Activated CD8-positive, alpha-beta memory T cell treated with anti-CD3 and anti-CD28 coated beads for 24 hours (primary cell): ENCODE measurements around the gene TNNI3K.

ENCODE experiments used
- DNase-seq: peaks from one replicate; pipeline ENCODE4 v3.0.0-alpha.2; 2020

The TNNI3K gene

DNA sequence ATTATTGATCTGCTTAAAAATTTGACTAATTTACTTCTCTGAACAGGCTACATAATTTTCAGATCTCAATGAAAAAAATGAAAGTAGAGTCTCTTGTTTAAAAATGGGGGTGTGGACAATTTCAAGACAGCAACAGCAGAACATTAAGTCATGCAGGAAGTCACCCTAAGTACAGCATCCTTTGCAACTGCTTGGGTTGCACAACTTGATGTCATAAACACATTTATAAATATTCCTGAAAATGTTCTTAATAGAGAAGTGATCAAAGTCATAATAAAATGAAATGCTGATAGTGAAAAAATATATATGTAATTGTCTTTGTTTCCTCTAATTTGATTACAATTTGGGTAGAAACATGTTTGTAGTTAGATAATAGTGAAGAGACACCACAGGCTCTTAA, 79.3 kb downstream of the TNNI3K start:
- no peak for DNase-seq

DNA sequence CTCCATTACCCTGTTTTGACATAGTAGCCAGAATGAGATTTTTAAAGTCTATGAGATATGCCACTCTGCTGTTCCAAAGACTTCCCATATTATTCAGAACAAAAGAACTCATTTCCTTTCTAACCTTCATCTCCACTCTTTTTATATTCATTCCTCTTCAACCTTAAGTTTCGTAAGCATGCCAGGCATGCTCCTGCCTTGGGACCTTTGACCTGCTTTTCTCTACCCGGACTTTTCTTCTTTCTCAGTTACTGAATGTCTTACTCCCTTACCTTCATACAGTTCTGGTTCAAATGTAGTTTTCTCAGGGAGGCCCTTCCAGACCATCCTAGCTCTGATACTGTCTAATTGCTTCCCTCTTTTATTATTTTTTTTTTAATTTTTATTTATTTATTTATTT, 81.1 kb downstream of the TNNI3K start:
- DNase-seq: no peak

DNA sequence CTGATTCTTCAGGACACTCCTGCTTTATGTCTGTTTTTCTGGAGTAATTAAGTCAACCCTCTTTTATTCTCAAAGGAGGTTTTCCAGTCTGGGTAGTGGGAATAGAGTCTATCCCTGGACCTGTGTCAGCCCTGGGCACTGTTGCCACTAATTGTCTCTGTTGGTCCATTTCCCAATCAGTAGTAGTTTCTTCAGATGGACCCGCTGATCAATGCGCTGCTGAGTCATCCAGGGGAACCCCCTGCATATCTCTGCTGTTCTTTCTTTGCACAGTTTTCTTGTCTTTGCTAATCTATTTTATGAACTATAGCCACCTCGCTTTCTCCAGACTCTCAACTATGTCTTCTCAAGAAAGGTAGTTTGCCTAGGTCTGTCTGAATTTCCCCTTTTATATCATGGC, 82.5 kb downstream of the TNNI3K start:
- DNase-seq: no peak

DNA sequence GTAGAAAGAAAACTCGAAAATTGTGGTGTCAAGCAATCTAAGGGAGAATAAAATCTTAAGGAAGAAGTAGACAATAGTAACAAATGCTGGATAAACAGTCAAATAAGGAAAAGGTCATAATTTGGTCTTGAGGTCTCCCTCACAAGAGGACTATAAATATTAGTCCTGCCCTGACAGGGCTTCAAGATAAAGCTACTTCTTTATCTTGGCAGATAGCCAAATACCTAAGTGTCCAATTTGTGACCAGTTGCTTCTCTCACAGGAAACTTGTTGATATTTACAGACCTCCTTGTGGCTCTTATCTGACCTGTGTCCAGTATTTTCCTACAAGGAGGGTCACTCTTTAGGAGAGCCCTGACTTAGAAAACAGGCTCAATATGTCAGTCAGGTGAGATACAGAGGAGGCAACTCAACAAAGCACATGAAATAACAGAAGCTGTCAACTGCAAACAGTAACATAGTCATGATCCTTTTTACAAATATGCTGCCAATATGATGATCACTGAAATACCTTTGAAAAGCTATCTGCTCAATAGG, 88.8 kb downstream of the TNNI3K start:
- no peak for DNase-seq

DNA sequence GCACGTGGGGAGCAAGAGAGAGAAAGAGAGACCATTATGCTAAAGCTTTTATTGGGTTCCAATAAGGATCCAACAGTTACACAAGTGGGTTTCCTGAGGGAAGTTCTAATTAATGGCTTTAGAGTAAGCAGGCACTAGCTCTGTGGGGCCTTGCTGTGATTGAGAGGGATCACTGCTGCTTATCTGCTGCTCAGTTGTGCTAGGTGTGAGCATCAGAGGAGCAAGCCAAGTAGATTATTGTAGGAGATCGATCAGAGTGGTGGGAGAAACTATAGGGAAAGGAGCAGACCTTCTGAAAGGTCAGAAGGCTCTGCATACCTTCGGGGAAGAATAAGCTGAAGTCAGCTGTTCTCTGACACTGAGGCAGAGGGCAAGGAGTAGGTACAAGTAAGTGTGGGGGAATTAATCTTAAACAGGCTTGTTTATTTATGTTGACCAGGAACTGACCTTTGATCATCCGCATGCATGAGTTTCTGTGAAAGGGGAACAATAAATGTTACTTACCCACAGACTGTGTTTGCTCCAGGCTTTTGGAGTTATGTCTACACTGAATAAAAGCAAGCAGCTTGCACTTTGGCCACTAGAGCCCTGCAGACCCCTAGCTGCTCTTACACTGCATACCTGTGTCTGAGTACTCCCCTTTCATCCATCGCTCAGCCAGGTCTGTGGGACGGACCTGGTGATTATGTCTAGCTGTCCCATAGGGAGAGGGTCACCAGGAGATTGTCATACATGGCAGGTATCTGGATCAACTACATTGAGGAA, 89.7 kb downstream of the TNNI3K start:
- DNase-seq: no peak

DNA sequence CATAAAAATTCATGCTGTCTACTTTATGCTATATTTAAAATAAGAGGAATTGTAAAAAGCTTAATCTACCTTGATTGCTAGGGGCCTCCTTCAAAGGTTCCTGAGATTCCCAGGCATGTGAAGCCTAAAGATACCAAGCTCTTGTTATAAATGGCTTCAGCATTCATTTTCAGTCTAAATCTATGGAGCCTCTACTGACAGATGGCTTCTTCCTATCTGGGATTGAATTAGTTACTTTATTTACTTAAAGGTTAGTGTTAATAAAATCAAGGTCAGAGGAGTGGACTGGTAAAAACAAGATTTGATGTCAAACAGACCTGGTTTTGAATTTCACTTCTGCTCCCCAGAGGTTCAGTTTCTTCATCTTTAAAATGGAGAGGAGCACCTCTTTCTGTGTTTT, 93.7 kb downstream of the TNNI3K start:
- no peak for DNase-seq

DNA sequence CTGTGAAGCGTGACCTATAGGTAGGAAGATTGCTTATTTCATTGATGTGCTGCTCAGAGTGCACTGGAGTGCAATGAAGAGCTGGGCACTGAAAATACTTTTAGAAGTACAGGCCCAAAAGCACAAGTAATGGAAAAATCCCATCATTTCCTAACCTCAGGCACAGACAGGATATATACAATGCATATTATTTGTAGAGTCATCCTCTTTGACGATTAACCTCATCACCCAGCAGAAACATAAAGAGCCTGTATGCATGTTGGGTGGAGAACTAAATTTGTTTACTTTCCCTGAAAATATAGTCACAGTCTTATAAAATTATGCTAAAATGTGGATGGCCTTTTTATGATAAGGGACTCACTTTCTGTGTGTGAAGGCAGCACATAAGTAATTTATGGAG, 98.1 kb downstream of the TNNI3K start:
- no peak for DNase-seq

DNA sequence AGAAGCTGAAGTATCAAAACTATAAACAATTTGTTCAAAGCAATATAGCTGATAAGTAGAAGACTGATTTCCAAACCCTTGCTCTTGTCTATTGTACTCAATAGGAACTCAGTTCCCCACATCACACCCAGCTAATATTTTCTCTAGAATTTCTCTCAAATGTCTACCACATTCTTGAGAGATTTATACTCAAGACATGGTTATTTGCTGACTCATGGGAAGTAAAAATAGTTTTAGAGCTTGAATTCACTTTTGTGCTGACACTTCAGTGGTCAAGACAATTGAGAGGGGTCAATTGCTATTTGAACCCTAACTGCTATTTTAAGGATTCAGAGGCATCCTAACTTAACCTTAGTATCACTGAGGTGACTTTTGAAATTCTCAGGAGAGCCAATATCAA, 99.0 kb downstream of the TNNI3K start:
- DNase-seq: no peak

DNA sequence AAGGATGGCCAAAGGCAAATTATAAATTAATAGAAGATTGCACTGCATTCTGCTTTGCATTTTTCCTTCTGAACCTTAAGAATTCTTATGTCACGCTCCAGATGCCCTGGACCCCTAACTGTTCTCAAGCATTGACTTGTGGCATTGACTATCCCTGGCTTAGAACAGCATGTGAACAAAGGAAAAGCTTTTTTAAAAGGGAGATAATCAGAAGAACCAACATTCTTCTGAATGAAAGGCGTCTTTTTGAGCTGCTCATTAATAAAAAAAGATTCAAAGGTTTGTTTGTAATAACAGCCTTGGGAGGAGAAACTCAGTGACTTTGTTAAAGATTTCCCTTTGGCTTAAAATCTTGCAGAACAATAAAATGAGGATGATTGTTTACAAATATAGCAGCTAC, 105.5 kb downstream of the TNNI3K start:
- DNase-seq: no peak

DNA sequence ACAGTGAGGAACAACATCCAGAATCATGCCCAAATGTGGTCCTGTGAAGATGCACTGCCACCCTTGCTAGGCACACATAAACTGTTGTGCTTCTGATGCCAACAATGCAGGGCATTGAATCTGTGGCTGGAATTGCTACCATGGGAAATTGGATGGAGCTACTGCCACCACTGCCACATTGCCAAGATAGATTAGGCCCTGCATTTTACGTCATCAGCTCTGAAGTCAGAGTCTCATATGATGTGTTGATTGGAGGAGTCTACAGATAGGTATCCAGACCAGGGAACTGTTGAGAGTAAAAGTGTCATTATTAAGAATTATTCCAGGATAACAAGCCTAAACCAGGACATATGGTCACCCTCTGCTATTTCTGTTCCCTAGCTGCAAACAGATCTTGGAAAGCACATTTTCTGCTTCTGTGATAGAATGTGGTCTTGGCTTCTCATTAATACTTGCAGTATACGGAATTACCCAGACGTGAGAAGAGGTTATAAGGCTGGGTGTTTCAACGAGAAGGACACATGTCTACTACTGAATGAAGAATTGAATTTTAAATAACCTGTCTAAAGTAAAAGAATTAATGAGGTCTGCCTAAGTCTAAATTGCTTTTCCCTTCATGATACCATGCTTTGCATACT, 106.6 kb downstream of the TNNI3K start:
- DNase-seq: no peak

DNA sequence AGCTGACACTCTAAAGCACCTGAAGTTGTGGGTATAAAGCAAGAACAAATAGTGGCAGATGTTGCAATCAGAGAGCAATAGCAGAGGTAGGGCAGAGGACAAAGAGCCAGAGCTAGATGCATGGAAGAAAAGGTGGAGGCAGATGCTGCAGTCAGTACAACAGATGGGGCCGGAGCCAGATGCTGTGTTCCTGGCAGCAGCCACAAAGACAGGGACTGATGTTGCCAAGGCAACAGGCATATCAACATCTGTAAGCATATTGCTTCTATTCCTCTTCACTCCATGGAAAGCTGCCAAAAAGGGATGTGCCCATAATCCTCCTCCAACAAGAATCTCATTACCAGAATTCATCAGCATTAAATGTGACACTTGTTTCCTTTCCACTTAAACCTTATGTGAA, 108.0 kb downstream of the TNNI3K start:
- DNase-seq: no peak

DNA sequence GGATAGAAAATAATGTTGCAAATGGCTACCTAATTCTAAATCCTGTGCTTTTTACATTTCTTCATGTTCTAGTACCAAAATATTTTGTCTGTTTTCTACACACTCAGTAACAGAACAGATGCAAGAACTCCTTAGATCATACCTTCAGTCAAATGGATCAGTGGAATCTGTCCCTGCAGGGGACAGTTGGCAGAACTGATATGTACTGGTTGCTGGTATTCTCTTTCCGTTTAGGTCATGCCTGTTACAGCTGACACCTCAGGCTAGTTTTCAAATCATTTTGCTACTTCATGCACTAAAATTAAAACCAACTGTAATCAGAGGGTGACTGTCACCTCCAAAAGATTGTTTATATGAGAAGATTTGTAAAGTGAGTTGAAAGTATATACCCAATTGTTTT, 109.2 kb downstream of the TNNI3K start:
- no peak for DNase-seq

DNA sequence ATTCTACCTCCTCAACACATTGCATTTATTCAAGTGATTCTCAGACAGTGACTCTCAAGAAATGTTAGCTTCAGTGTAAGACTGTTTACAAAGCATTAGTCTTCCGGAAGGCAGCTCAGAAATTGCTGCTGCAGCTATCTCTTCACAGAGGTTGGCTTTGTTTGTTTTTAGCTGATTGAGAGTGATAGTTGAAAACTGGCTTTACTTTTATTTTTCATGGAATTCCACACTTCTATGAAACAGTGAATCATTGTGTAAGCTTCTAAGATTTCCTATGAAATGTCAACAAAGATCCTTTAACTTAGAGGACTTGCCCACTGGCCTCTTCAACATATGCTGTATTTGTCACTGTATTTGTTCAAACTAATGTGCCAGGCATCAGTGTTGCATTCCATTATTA, 121.3 kb downstream of the TNNI3K start:
- DNase-seq: no peak

DNA sequence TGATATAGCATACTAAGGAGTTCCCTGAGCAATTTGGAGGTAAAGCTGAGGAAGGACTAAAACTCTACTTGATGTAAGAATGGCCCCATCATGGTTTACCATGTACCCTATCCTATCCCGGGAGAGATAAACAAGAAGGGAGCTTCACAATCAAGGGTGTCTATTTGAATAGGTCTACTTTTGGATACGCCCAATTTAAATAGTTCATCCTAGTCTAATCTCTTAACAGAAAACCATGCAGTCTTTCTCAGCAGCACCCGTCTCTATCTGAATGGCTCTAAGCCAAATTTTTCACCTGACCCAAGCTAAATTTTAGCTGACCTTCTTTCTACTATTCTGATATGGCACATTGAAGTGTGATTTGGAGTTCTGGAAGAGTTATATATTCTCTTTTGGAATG, 122.0 kb downstream of the TNNI3K start:
- no peak for DNase-seq

DNA sequence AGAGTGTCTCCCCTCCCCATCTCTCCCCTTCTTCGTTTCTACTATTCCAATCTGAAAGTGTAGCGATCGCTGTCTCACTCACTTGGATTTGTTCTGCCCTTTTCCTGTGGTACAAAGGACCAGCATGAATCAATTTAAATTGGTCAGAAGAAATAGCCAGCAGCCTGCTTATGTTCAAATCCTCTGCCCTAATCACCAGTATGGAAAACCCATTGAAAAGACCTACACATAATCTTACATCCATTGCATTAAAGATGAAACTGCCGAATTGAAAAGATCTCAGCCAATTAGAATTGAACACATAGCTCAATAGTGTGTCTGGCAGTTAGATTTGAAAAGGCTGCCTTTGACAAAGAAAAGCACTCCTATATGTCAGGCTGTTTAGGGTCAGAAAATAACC, 122.6 kb downstream of the TNNI3K start:
- no peak for DNase-seq

DNA sequence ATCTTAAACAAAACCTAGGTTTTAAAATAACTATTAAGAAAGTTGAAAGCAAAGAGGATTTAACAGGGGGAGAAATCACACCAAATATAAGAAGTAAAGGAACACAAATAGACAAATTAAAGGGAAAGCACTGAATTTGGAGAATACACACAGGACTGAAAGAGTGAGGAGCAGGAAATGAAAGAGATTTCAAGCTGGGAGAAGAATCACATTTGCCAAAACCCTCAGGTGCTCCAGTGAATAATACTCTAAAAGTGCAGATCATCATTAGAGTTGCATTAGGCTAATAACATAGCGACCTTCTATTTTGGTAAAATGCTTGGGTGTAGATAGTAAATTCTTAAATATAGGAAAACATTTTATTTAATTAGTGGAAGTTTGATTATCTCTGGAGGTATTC, 127.5 kb downstream of the TNNI3K start:
- no peak for DNase-seq

DNA sequence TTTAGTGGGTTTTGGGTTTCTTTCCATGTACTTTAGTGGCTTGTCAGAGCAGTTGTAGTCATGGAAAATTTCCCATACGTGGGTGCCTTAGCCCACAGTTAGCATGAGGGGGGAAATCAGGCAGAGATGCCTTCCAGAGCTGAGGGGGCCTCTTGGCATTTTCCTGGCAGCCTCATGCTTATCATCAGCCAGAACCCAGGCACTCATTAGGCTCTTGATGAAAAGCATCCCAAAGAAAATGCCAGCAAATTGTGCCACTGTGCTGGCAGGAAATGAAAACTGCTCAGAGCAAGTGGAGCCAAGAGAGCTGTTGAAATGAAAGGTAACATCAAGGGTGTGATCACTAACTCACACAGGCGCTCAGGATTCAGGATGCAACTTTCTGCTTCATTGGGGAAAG, 128.0 kb downstream of the TNNI3K start:
- no peak for DNase-seq

DNA sequence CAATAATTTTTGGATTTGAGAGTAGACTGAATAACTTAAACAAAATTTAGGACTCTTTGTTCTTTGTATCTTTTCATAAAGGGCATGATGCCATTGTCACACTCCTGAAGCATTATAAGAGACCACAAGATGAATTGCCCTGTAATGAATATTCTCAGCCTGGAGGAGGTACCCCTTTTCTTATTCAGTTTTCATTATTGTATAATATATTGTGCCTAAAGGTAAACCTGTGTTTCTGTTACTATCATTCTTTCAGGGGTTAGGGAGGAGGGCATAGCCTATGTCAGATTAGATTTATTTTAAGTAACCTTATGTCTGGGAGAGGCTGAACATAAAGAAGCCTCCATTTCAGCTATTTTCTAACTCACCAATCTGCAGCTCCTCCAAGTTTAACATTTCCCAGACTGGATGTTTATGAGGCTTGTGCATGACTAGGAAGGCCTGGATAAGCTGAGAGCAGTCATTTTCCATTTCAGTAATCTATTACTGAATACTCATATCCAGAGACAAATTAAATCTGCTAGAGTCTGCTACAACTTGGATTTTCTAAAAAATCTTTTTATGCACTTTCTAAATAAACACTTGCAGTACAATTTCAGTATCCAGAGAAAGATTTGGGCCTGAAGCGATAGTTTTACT, 132.1 kb downstream of the TNNI3K start:
- no peak for DNase-seq

DNA sequence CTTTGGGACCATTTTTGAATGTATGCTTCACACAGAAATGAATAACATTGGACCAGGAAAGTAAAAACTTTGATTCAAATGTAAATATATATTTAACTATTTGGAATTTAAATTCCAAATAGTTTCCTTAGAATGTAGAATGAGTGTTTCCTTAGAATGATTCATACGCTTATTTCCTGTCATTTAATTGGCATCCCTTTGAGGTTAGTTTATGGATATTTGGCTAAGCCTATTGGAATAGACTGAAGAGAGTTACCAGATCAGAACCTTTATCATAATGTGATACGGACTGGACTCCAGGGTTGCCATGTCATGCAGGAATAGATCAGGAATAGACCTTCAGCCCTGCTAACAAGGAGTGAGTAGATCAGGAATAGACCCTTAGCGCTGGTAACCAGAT, 133.1 kb downstream of the TNNI3K start:
- DNase-seq: no peak

DNA sequence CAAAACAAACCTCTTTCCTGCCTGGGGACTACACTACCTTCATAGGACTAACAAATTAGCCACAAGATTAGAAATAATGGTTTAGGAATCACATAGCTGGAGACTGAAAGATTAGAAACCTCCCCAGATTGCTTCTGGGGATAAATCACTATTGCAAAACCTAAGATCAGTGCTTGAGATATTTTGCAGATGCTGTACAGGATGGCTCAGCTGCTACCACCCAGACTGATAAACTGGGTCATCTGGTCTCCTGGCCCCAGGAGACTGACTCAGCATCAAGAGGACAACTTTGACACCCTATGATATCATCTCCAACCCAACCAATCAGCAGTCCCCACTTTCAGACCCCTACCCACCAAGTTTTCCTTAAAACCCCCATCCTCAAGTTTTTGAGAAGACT, 140.2 kb downstream of the TNNI3K start:
- no peak for DNase-seq

DNA sequence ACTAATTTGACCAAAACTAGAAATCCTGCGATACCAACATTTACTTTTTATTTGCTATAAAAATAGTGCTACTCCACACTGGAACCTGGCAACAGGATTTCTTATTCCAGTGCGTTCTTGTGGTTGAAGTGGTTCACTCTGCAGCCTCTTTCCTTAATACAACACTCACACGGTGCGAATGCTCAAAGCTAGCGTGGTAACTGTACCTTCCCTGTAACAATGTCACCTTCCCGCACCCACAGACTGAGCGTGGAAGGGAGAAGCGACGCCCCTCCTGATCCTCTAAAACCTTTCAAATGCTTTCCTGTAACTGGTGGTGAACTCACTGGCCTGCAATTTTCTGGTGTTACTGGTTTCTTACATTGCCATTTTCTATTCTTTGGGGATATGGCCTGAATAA, 145.1 kb downstream of the TNNI3K start:
- DNase-seq: no peak

DNA sequence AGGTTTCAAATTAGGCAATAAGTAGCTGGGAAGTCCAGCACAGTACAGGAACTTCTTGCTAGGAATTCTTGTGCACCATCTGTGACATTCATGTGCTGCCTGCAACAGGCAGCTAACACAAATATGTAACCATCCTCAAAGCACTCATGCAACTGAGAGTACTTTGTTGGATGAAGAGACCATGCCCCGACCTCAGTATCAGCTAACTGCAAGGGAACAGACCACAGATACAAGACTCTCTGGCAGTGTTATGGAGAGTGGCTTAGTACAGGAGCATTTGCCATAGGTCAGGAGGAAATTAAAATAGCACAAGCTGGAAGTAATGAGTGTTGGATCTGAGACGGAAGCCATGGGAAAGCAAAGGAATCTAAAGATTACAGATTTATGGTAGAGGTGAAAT, 153.7 kb downstream of the TNNI3K start:
- DNase-seq: no peak

DNA sequence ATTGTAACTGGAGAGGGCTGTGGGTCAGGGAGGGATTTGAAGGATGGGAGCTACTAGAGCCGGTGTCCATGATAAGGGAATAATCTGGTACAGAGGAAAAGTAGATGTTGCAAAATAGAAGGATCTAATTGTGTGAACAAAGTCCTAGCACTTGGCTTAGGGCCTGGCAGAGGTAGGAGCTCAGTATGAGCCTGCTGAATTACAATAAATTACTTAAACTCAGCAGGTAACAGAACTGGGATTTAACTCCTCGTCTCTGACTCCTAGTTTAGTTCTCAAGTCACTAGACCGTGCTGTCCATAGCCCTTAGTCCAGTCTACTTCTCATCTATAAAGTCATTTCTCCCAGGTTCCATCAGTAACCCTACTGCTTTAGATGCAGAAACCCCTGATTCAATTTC, 157.0 kb downstream of the TNNI3K start:
- DNase-seq: no peak

DNA sequence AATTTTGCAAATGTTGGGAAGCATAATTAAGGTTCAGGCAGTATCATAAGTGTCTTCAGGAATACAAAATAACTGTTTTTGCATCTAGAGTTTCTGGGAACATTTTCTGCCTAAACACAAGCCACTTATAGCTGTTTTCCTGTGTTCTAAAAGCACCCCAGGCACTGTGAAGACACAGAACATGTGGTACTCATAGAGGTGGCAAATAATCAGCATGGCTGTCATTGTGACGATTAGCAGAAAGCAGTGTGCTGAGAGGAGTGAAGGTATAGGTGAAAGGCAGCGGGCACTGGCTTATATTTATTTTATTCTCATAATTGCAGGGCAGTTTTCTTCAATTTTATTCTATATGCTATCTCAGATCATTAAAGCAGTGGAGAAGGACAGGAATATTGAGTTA, 157.7 kb downstream of the TNNI3K start:
- DNase-seq: no peak
